Measurements from ENCODE around the gene METTL23.

GRCh38 chr17:76685366-76685765 is 41.3 kb upstream of the METTL23 start:
- no peak for TF ChIP-seq SMC3 (conservative IDR thresholded peaks at IDR 0.05; ENCODE audit: poor library complexity)
- TF ChIP-seq TAF1 (IDR thresholded peaks at IDR 0.05; ENCODE audit: low read depth), result no peak
- no peak for TF ChIP-seq POLR2AphosphoS5 (IDR thresholded peaks at IDR 0.05)
- TF ChIP-seq, protein P1, sequence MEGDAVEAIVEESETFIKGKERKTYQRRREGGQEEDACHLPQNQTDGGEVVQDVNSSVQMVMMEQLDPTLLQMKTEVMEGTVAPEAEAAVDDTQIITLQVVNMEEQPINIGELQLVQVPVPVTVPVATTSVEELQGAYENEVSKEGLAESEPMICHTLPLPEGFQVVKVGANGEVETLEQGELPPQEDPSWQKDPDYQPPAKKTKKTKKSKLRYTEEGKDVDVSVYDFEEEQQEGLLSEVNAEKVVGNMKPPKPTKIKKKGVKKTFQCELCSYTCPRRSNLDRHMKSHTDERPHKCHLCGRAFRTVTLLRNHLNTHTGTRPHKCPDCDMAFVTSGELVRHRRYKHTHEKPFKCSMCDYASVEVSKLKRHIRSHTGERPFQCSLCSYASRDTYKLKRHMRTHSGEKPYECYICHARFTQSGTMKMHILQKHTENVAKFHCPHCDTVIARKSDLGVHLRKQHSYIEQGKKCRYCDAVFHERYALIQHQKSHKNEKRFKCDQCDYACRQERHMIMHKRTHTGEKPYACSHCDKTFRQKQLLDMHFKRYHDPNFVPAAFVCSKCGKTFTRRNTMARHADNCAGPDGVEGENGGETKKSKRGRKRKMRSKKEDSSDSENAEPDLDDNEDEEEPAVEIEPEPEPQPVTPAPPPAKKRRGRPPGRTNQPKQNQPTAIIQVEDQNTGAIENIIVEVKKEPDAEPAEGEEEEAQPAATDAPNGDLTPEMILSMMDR (IDR thresholded peaks at IDR 0.05; ENCODE audit: poor library complexity, severe bottlenecking), result no peak
- no peak for TF ChIP-seq EZH2 (IDR thresholded peaks at IDR 0.05; ENCODE audit: borderline replicate concordance, insufficient read depth, low read length, poor library complexity, severe bottlenecking)
- TF ChIP-seq RAD21 (conservative IDR thresholded peaks at IDR 0.05), result no peak
- TF ChIP-seq, protein P2, sequence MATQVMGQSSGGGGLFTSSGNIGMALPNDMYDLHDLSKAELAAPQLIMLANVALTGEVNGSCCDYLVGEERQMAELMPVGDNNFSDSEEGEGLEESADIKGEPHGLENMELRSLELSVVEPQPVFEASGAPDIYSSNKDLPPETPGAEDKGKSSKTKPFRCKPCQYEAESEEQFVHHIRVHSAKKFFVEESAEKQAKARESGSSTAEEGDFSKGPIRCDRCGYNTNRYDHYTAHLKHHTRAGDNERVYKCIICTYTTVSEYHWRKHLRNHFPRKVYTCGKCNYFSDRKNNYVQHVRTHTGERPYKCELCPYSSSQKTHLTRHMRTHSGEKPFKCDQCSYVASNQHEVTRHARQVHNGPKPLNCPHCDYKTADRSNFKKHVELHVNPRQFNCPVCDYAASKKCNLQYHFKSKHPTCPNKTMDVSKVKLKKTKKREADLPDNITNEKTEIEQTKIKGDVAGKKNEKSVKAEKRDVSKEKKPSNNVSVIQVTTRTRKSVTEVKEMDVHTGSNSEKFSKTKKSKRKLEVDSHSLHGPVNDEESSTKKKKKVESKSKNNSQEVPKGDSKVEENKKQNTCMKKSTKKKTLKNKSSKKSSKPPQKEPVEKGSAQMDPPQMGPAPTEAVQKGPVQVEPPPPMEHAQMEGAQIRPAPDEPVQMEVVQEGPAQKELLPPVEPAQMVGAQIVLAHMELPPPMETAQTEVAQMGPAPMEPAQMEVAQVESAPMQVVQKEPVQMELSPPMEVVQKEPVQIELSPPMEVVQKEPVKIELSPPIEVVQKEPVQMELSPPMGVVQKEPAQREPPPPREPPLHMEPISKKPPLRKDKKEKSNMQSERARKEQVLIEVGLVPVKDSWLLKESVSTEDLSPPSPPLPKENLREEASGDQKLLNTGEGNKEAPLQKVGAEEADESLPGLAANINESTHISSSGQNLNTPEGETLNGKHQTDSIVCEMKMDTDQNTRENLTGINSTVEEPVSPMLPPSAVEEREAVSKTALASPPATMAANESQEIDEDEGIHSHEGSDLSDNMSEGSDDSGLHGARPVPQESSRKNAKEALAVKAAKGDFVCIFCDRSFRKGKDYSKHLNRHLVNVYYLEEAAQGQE (IDR thresholded peaks at IDR 0.05; ENCODE audit: borderline replicate concordance), result no peak
- TF ChIP-seq MXI1 (conservative IDR thresholded peaks at IDR 0.05; ENCODE audit: poor library complexity, severe bottlenecking), result no peak
- no peak for TF ChIP-seq EP300 (conservative IDR thresholded peaks at IDR 0.05; ENCODE audit: poor library complexity, severe bottlenecking)
